Measurements from ENCODE around the gene RPS18. TPM values are rescaled to one million over a fixed set of nuclear protein-coding genes. Genes with fewer than 3 reads are reported as not detected.
"Not testable (repeated sequence)": the region's sequence is repeated elsewhere in the genome, so short reads cannot be mapped to it uniquely, and the experiment has no call there.

The RPS18 gene
- 2,521 and 3,021 TPM in 2 replicates for total RNA-seq (2014; rRNA removed; shearing (Covaris generic))
- 1,848 and 1,924 TPM in 2 replicates for polyA plus RNA-seq (2016; fragmentation: Nextera tagmentation; extraction: Ambion mirVana)

- H3K27ac ChIP-seq = peak within 1 kb of the TSS; percentile 81
- H3K4me2 ChIP-seq (ENCODE audit: unreplicated experiment) = peak within 1 kb of the TSS; percentile 98
- peaks cover 4% of the 10 kb centered on the region; the same call in 1 of the 2 replicates for H4K20me1 ChIP-seq (ENCODE audit: insufficient read depth)
- peaks cover 73% of the 10 kb centered on the region for H3K79me2 ChIP-seq (ENCODE audit: insufficient read depth)
- no peaks in the 10 kb centered on the region for H3K9me2 ChIP-seq (ENCODE audit: insufficient read depth)
- H3K27me3 ChIP-seq (replicated peaks; ENCODE audit: insufficient read depth) = no peaks in the 10 kb centered on the region
- peak within 1 kb of the TSS; percentile 86 for H2AFZ ChIP-seq
- H3K9ac ChIP-seq = peak within 1 kb of the TSS; percentile 88
- H3K4me3 ChIP-seq = peak within 1 kb of the TSS; percentile 79
- in situ Hi-C loops (cut with MboI) = no loop called here
- H3K4me1 ChIP-seq (ENCODE audit: insufficient read depth) = peaks cover 39% of the 10 kb centered on the region
- H3F3A ChIP-seq (ENCODE audit: insufficient read depth) = peaks cover 47% of the 10 kb centered on the region
- H3K36me3 ChIP-seq (ENCODE audit: low read depth) = peaks cover 45% of the 10 kb centered on the region
- no peaks in the 10 kb centered on the region for H3K9me3 ChIP-seq (ENCODE audit: low read depth)
- TF ChIP-seq EZH2phosphoT487 (IDR thresholded peaks at IDR 0.05; ENCODE audit: insufficient read depth, low read depth) = no peak
- no peak for TF ChIP-seq EZH2 (IDR thresholded peaks at IDR 0.05; ENCODE audit: insufficient read depth, poor library complexity, severe bottlenecking)
- 0 to 1% methylated on average over 48 of the region's 48 CpGs for WGBS, 2 experiments (ENCODE audit: low coverage in 1 of 2, low lambda C conversion rate in 2 of 2, missing lambda C conversion rate in 2 of 2)
- DNase-seq = peak; percentile 99
These were observed at the start of gene RPS18, which contains the start of gene VPS52 for GRCh38 chr6:33271468-33272274. TSS of gene RPS18 (plus strand) at chr6:33272075. CDS start at chr6:33272120, 45 bp downstream. TSS of gene VPS52 (minus strand) at chr6:33271876. CDS start at chr6:33271675, 201 bp downstream.

- H3K9ac ChIP-seq; H3K9me2 ChIP-seq (ENCODE audit: insufficient read depth); H3K4me3 ChIP-seq; H3F3A ChIP-seq (ENCODE audit: insufficient read depth); H3K9me3 ChIP-seq (ENCODE audit: low read depth); H2AFZ ChIP-seq; H3K4me2 ChIP-seq (ENCODE audit: unreplicated experiment); DNase-seq; H3K36me3 ChIP-seq (ENCODE audit: low read depth); H3K79me2 ChIP-seq (ENCODE audit: insufficient read depth); in situ Hi-C loops (cut with MboI); H3K4me1 ChIP-seq (ENCODE audit: insufficient read depth); H4K20me1 ChIP-seq (ENCODE audit: insufficient read depth); H3K27ac ChIP-seq: not testable (repeated sequence)
- WGBS, 2 experiments (ENCODE audit: low coverage in 1 of 2, low lambda C conversion rate in 2 of 2, missing lambda C conversion rate in 2 of 2) = 28 to 34% methylated on average over 14 of the region's 14 CpGs
- H3K27me3 ChIP-seq (replicated peaks; ENCODE audit: insufficient read depth) = peaks cover 26% of the 10 kb centered on the region
These were observed 45.3 kb upstream of the RPS18 start for GRCh38 chr6:33226503-33227120.

GRCh38 chr6:33235221-33235634, 36.6 kb upstream of the RPS18 start:
- TF ChIP-seq EZH2phosphoT487 (IDR thresholded peaks at IDR 0.05; ENCODE audit: insufficient read depth, low read depth) = no peak
- no peak for TF ChIP-seq EZH2 (IDR thresholded peaks at IDR 0.05; ENCODE audit: insufficient read depth, poor library complexity, severe bottlenecking)
- H3K36me3 ChIP-seq (ENCODE audit: low read depth) = no peaks in the 10 kb centered on the region
- H3K9ac ChIP-seq = no peak overlapping the region
- H3K27me3 ChIP-seq (replicated peaks; ENCODE audit: insufficient read depth) = peaks cover 38% of the 10 kb centered on the region
- no peaks in the 10 kb centered on the region for H3K9me2 ChIP-seq (ENCODE audit: insufficient read depth)
- no peaks in the 10 kb centered on the region for H3K9me3 ChIP-seq (ENCODE audit: low read depth)
- WGBS, 2 experiments (ENCODE audit: low coverage in 1 of 2, low lambda C conversion rate in 2 of 2, missing lambda C conversion rate in 2 of 2) = 10% methylated on average over 6 of the region's 6 CpGs
- no peaks in the 10 kb centered on the region for H3F3A ChIP-seq (ENCODE audit: insufficient read depth)
- in situ Hi-C loops (cut with MboI) = no loop called here
- H2AFZ ChIP-seq = no peak overlapping the region
- no peak for DNase-seq
- no peaks in the 10 kb centered on the region for H3K4me1 ChIP-seq (ENCODE audit: insufficient read depth)
- no peaks in the 10 kb centered on the region for H3K79me2 ChIP-seq (ENCODE audit: insufficient read depth)
- no peak overlapping the region for H3K4me2 ChIP-seq (ENCODE audit: unreplicated experiment)
- H4K20me1 ChIP-seq (ENCODE audit: insufficient read depth) = no peaks in the 10 kb centered on the region
- H3K4me3 ChIP-seq = no peak overlapping the region
- no peak overlapping the region for H3K27ac ChIP-seq

GRCh38 chr6:33236328-33236727, 35.5 kb upstream of the RPS18 start:
- Histone ChIP-seq H3K9ac (no peak overlapping the region), H3K27ac (no peak overlapping the region), H3K79me2 (ENCODE audit: insufficient read depth) (no peaks in the 10 kb centered on the region), H3K9me3 (ENCODE audit: low read depth) (no peaks in the 10 kb centered on the region), H3K36me3 (ENCODE audit: low read depth) (no peaks in the 10 kb centered on the region), H4K20me1 (ENCODE audit: insufficient read depth) (no peaks in the 10 kb centered on the region), H2AFZ (no peak overlapping the region), H3K27me3 (replicated peaks; ENCODE audit: insufficient read depth) (peaks cover 31% of the 10 kb centered on the region), H3F3A (ENCODE audit: insufficient read depth) (no peaks in the 10 kb centered on the region), H3K9me2 (ENCODE audit: insufficient read depth) (no peaks in the 10 kb centered on the region), H3K4me1 (ENCODE audit: insufficient read depth) (no peaks in the 10 kb centered on the region), H3K4me2 (ENCODE audit: unreplicated experiment) (no peak overlapping the region), H3K4me3 (no peak overlapping the region)
- TF ChIP-seq EZH2phosphoT487 (IDR thresholded peaks at IDR 0.05; ENCODE audit: insufficient read depth, low read depth) (no peak), EZH2 (IDR thresholded peaks at IDR 0.05; ENCODE audit: insufficient read depth, poor library complexity, severe bottlenecking) (no peak)
- DNase-seq = no peak
- in situ Hi-C loops (cut with MboI) = no loop called here
